OCI-LY7 (cell line): ENCODE measurements around the gene REX1BD.

Experiments used
- CTCF ChIP-seq: fragments of 200-600 bp; sonication (generic); conservative IDR thresholded peaks from 2 replicates; pipeline ENCODE4 v1.5.1; 2014; ENCODE audit warnings: mild to moderate bottlenecking, antibody characterized with exemption, low read length, moderate library complexity, mixed read lengths
- EZH2phosphoT487 ChIP-seq: fragments of 200-600 bp; sonication (generic); IDR thresholded peaks from 2 replicates; pipeline ENCODE4 v1.6.1; 2018; ENCODE audit warnings: low read depth, borderline replicate concordance, mild to moderate bottlenecking, mixed run types, antibody characterized with exemption, low read length, moderate library complexity, mixed read lengths

- TF ChIP-seq EZH2phosphoT487, result no peak
- TF ChIP-seq CTCF, result no peak
Measured at GRCh38 chr19:18558202-18558555, 30.4 kb upstream of the REX1BD start.
